OCI-LY7 (cell line): Measurements from ENCODE around the gene PACSIN3. TPM values are rescaled to one million over a fixed set of nuclear protein-coding genes. Genes with fewer than 3 reads are reported as not detected.

Experiments
- BruUV-seq: library from RNA; stranded (reverse); fragments of 400-500 nt; replicated peaks from 2 replicates; lab custom pipeline; 2021; lab: Mats Ljungman, UMichigan
- CTCF ChIA-PET: fragments of 300-600 bp; sonication (Branson Sonifier 250); formaldehyde crosslinking; loops from one replicate; lab custom pipeline; 2022; ENCODE audit warnings: antibody characterized with exemption; ENCODE audit not compliant: unreplicated experiment; lab: Charles Lee
- POLR2A ChIA-PET: fragments of 300-600 bp; sonication (Branson Sonifier 250); formaldehyde crosslinking; loops from one replicate; lab custom pipeline; 2022; ENCODE audit warnings: antibody characterized with exemption; lab: Charles Lee
- DNase-seq: peaks from one replicate; pipeline ENCODE4 v3.0.0-alpha.2; 2015; ENCODE audit warnings: low spot score
- H2AFZ ChIP-seq: fragments of 200-600 bp; sonication (generic), shearing (Covaris generic); 2 replicates; pipeline ENCODE4 v1.6.1; 2014; ENCODE audit warnings: mild to moderate bottlenecking, antibody characterized with exemption, low read length, moderate library complexity
- H3K27ac ChIP-seq: fragments of 200-600 bp; sonication (generic); 2 replicates; pipeline ENCODE4 v1.5.1; 2014; ENCODE audit warnings: mixed run types, low read depth, mild to moderate bottlenecking, moderate library complexity, low read length, inconsistent platforms; ENCODE audit not compliant: poor library complexity, severe bottlenecking
- H3K36me3 ChIP-seq: fragments of 200-600 bp; sonication (generic); 2 replicates; pipeline ENCODE4 v1.6.1; 2014; ENCODE audit warnings: mild to moderate bottlenecking, antibody characterized with exemption, low read length, moderate library complexity, mixed read lengths; ENCODE audit not compliant: insufficient read depth
- H3K4me1 ChIP-seq: fragments of 200-600 bp; sonication (generic); 2 replicates; pipeline ENCODE4 v1.5.1; 2014; ENCODE audit warnings: mild to moderate bottlenecking, low read length; ENCODE audit not compliant: insufficient read depth, poor library complexity, severe bottlenecking
- H3K4me2 ChIP-seq: fragments of 200-600 bp; sonication (generic); 2 replicates; pipeline ENCODE4 v1.6.1; 2014; ENCODE audit warnings: mild to moderate bottlenecking, low read length
- H3K4me3 ChIP-seq: fragments of 200-600 bp; sonication (generic); 2 replicates; pipeline ENCODE4 v1.5.1; 2014; ENCODE audit warnings: mild to moderate bottlenecking, low read depth, low read length; ENCODE audit not compliant: poor library complexity, severe bottlenecking
- H3K79me2 ChIP-seq: fragments of 200-600 bp; sonication (generic); 2 replicates; pipeline ENCODE4 v1.6.1; 2016; ENCODE audit warnings: low read depth, mild to moderate bottlenecking, low read length, moderate library complexity, mixed read lengths; ENCODE audit not compliant: insufficient read depth
- H3K9me2 ChIP-seq: fragments of 200-600 bp; sonication (generic); 2 replicates; pipeline ENCODE4 v1.6.1; 2016; ENCODE audit warnings: mild to moderate bottlenecking, low read length, mixed read lengths; ENCODE audit not compliant: insufficient read depth
- H3K9me3 ChIP-seq: fragments of 200-600 bp; sonication (generic); 2 replicates; pipeline ENCODE4 v1.6.1; 2014; ENCODE audit warnings: mild to moderate bottlenecking, mixed run types, low read length, mixed read lengths
- H4K20me1 ChIP-seq: fragments of 200-600 bp; sonication (generic); 2 replicates; pipeline ENCODE4 v1.6.1; 2014; ENCODE audit warnings: mild to moderate bottlenecking, antibody characterized with exemption, low read length, moderate library complexity, mixed read lengths; ENCODE audit not compliant: insufficient read depth
- EZH2phosphoT487 ChIP-seq: fragments of 200-600 bp; sonication (generic); IDR thresholded peaks from 2 replicates; pipeline ENCODE4 v1.6.1; 2018; ENCODE audit warnings: low read depth, borderline replicate concordance, mild to moderate bottlenecking, mixed run types, antibody characterized with exemption, low read length, moderate library complexity, mixed read lengths
- intact Hi-C: fragments of 100-400 bp; cut with micrococcal nuclease; formaldehyde crosslinking; loops from one replicate; pipeline ENCODE4 v1.10.0; 2022; ENCODE audit not compliant: unreplicated experiment
- total RNA-seq, 2 experiments: library from RNA; depleted of rRNA in 1 of 2; stranded (reverse); fragments of >200 nt in 1 of 2; shearing (Covaris generic) in 1 of 2; gene quantifications; 2 replicates each; pipeline ENCODE4 v1.2.3, GENCODE V29; 2014 to 2022
- TF ChIP-seq, protein P1 (sequence below): fragments of 200-600 bp; sonication (generic); conservative IDR thresholded peaks from 2 replicates; pipeline ENCODE4 v1.5.1; 2014; ENCODE audit warnings: mild to moderate bottlenecking, antibody characterized with exemption, low read length, moderate library complexity, mixed read lengths

Gene PACSIN3
- total RNA-seq, 2 experiments from 2014 or later: not detected

DNA sequence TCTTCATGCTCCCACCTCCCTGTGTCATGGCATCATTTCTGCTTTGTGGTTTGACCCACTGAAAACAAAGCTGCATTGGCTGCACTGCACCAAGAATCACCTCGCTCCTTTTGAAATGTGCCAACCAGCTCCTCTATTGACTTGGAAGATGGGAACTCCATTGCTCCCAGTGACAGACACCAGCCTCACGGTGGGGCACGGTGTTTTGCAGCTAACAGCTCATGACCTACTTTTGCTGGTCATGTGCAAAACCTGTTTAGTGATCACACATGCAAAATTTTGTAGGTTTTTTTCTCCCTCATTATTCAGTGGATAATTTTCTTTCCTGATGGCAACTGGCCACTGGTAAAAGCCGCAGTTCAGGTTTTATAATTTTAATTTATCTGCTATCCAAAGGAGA, 46.4 kb downstream of the PACSIN3 start:
- Histone ChIP-seq H3K4me1 (peaks cover 25% of the 10 kb centered on the region), H3K4me3 (no peak overlapping the region), H3K79me2 (no peaks in the 10 kb centered on the region), H3K36me3 (peaks cover 11% of the 10 kb centered on the region), H3K9me2 (no peaks in the 10 kb centered on the region), H3K9me3 (no peaks in the 10 kb centered on the region), H4K20me1 (no peaks in the 10 kb centered on the region), H3K27ac (no peak overlapping the region), H3K4me2 (no peak overlapping the region), H2AFZ (no peak overlapping the region)
- TF ChIP-seq EZH2phosphoT487: no peak
- TF ChIP-seq, protein P1, sequence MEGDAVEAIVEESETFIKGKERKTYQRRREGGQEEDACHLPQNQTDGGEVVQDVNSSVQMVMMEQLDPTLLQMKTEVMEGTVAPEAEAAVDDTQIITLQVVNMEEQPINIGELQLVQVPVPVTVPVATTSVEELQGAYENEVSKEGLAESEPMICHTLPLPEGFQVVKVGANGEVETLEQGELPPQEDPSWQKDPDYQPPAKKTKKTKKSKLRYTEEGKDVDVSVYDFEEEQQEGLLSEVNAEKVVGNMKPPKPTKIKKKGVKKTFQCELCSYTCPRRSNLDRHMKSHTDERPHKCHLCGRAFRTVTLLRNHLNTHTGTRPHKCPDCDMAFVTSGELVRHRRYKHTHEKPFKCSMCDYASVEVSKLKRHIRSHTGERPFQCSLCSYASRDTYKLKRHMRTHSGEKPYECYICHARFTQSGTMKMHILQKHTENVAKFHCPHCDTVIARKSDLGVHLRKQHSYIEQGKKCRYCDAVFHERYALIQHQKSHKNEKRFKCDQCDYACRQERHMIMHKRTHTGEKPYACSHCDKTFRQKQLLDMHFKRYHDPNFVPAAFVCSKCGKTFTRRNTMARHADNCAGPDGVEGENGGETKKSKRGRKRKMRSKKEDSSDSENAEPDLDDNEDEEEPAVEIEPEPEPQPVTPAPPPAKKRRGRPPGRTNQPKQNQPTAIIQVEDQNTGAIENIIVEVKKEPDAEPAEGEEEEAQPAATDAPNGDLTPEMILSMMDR: no peak
- ChIA-PET POLR2A (interaction anchor here (0.7 to 1.4 kb wide), 6 partner anchors 9 to 136 kb away, joined by 3 to 7 read pairs (median 4); no protein-coding TSS in a partner anchor), CTCF (interaction anchor here (0.8 kb wide), 1 partner anchor 28 kb away, joined by 3 read pairs; no protein-coding TSS in a partner anchor)
- intact Hi-C loops: no loop called here
- no peak for DNase-seq
- no TSS peak for BruUV-seq

DNA sequence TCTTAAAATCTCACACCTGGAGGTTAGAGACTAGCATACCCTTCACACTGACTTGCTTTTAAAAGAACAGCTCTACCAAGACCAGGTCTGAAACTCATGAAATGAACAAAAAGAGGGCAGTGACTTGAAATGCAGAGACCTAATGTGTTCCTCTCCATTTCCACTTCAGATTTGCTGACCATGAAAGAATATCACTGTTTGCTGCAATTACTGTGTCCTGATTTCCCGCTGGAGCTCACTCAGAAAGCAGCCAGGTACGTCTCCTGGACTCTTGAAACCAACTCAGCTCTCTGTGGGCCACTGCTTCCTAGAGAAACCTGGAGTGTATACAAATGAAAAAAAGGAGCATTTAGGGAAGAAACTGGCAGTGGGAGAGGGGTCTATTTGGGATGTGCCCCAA, 48.8 kb downstream of the PACSIN3 start:
- intact Hi-C loops: no loop called here
- no TSS peak for BruUV-seq

DNA sequence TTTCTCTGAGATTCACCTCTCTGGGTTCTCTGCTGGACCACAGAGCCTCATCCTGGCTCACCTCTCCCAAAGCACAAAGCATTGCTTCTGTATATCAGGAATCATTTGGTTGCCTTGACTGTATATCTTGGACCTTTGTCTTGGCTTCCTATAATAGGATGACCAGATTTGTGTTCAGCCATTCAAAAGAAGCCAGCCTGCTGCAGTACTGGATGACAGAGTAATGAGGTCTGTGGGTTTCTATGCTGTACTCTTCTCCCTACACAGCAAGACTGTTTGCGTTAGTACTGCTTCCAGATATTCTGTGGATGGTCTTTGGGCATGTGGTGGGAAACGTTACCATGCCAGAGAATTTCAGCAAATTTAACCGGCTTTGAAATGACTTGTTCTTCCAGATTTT, 49.3 kb downstream of the PACSIN3 start:
- no peak overlapping the region for H2AFZ ChIP-seq
- no TSS peak for BruUV-seq
- H3K4me2 ChIP-seq: no peak overlapping the region
- peaks cover 11% of the 10 kb centered on the region for H3K36me3 ChIP-seq
- H3K27ac ChIP-seq: no peak overlapping the region
- H3K4me1 ChIP-seq: peaks cover 37% of the 10 kb centered on the region
- TF ChIP-seq EZH2phosphoT487: no peak
- TF ChIP-seq, protein P1: no peak
- no peaks in the 10 kb centered on the region for H3K9me3 ChIP-seq
- H3K79me2 ChIP-seq: no peaks in the 10 kb centered on the region
- no peaks in the 10 kb centered on the region for H3K9me2 ChIP-seq
- H4K20me1 ChIP-seq: no peaks in the 10 kb centered on the region
- H3K4me3 ChIP-seq: no peak overlapping the region
- ChIA-PET POLR2A (no interaction called here), CTCF (no interaction called here)
- no peak for DNase-seq
- intact Hi-C loops: no loop called here

More for the DNA sequence above, 48.8 kb downstream of the PACSIN3 start:
- no peak overlapping the region for H3K4me3 ChIP-seq
- no peaks in the 10 kb centered on the region for H3K9me2 ChIP-seq
- peaks cover 11% of the 10 kb centered on the region for H3K36me3 ChIP-seq
- H3K4me2 ChIP-seq: no peak overlapping the region
- H2AFZ ChIP-seq: no peak overlapping the region
- H4K20me1 ChIP-seq: no peaks in the 10 kb centered on the region
- peaks cover 34% of the 10 kb centered on the region for H3K4me1 ChIP-seq
- no peak for DNase-seq
- H3K27ac ChIP-seq: no peak overlapping the region
- H3K9me3 ChIP-seq: no peaks in the 10 kb centered on the region
- CTCF ChIA-PET: no interaction called here
- no peaks in the 10 kb centered on the region for H3K79me2 ChIP-seq
- TF ChIP-seq EZH2phosphoT487: no peak
- TF ChIP-seq, protein P1: no peak
- POLR2A ChIA-PET: no interaction called here
